HG02678 (cell line): ENCODE results near the gene KCNT1.

ENCODE experiments used
- ATAC-seq: cut with Tn5 transposase; IDR thresholded peaks from one replicate; pipeline ENCODE4 v1.9.1; 2021; ENCODE audit warnings: mild to moderate bottlenecking, moderate library complexity; ENCODE audit not compliant: unreplicated experiment

The KCNT1 gene

GRCh38 chr9:135698767-135699166, 3.2 kb upstream of the KCNT1 start:
- no peak for ATAC-seq

GRCh38 chr9:135699440-135699839, 2.5 kb upstream of the KCNT1 start, which contains the start of gene SOHLH1:
Gene SOHLH1, minus strand, starts transcription at chr9:135699481. Its CDS starts 14 bp downstream, at chr9:135699467.
- ATAC-seq: no peak

- no peak for ATAC-seq
Measured at GRCh38 chr9:135700525-135700924, 1.5 kb upstream of the KCNT1 start.

GRCh38 chr9:135701067-135701958, 672 bp upstream of the KCNT1 start:
- ATAC-seq: no peak

- ATAC-seq: no peak
Measured at GRCh38 chr9:135703726-135704125, 1.7 kb downstream of the KCNT1 start.

GRCh38 chr9:135704483-135704882, 2.5 kb downstream of the KCNT1 start:
- no peak for ATAC-seq

- no peak for ATAC-seq
Measured at GRCh38 chr9:135705376-135705775, 3.4 kb downstream of the KCNT1 start.

- no peak for ATAC-seq
Measured at GRCh38 chr9:135706288-135706687, 4.3 kb downstream of the KCNT1 start.

GRCh38 chr9:135707252-135708138, 5.5 kb downstream of the KCNT1 start:
- ATAC-seq: no peak

GRCh38 chr9:135708164-135708563, 6.2 kb downstream of the KCNT1 start:
- ATAC-seq: no peak

GRCh38 chr9:135711391-135711790, 9.4 kb downstream of the KCNT1 start:
- ATAC-seq: no peak

- ATAC-seq: no peak
Measured at GRCh38 chr9:135711881-135712280, 9.9 kb downstream of the KCNT1 start.

GRCh38 chr9:135712613-135713295, 10.8 kb downstream of the KCNT1 start:
- ATAC-seq: no peak

GRCh38 chr9:135714242-135715055, 12.5 kb downstream of the KCNT1 start:
- no peak for ATAC-seq

GRCh38 chr9:135715056-135715595, 13.1 kb downstream of the KCNT1 start:
- ATAC-seq: no peak

- ATAC-seq: no peak
Measured at GRCh38 chr9:135716045-135716444, 14.1 kb downstream of the KCNT1 start.

GRCh38 chr9:135717410-135717809, 15.4 kb downstream of the KCNT1 start:
- ATAC-seq: no peak

- ATAC-seq: no peak
Measured at GRCh38 chr9:135718616-135719015, 16.6 kb downstream of the KCNT1 start.

- ATAC-seq: no peak
Measured at GRCh38 chr9:135719472-135719871, 17.5 kb downstream of the KCNT1 start.

- no peak for ATAC-seq
Measured at GRCh38 chr9:135722365-135722764, 20.4 kb downstream of the KCNT1 start.
